Skeletal muscle satellite cell (primary cell): Measurements from ENCODE around the gene PCK1.

Experiments
- H3K27me3 ChIP-seq: 2 replicates; pipeline ENCODE4 v1.7.0; 2013; ENCODE audit warnings: low read length; ENCODE audit not compliant: control insufficient read depth, insufficient read depth
- H3K36me3 ChIP-seq: 2 replicates; pipeline ENCODE4 v1.7.0; 2013; ENCODE audit warnings: mild to moderate bottlenecking, control low read depth, low read length; ENCODE audit not compliant: insufficient read depth
- H3K4me1 ChIP-seq: 2 replicates; pipeline ENCODE4 v1.7.0; 2013; ENCODE audit warnings: low read length; ENCODE audit not compliant: control insufficient read depth, insufficient read depth
- H3K4me2 ChIP-seq: 2 replicates; pipeline ENCODE4 v1.7.0; 2013; ENCODE audit warnings: mild to moderate bottlenecking, low read length
- H3K4me3 ChIP-seq: 2 replicates; pipeline ENCODE4 v1.7.0; 2013; ENCODE audit warnings: low read length
- H3K9ac ChIP-seq: 2 replicates; pipeline ENCODE4 v1.7.0; 2013; ENCODE audit warnings: mild to moderate bottlenecking, low read depth, low read length, moderate library complexity
- H3K9me3 ChIP-seq: replicated peaks from 2 replicates; pipeline ENCODE4 v1.7.0; 2013; ENCODE audit warnings: mild to moderate bottlenecking, control low read depth, low read length

PCK1 gene

DNA sequence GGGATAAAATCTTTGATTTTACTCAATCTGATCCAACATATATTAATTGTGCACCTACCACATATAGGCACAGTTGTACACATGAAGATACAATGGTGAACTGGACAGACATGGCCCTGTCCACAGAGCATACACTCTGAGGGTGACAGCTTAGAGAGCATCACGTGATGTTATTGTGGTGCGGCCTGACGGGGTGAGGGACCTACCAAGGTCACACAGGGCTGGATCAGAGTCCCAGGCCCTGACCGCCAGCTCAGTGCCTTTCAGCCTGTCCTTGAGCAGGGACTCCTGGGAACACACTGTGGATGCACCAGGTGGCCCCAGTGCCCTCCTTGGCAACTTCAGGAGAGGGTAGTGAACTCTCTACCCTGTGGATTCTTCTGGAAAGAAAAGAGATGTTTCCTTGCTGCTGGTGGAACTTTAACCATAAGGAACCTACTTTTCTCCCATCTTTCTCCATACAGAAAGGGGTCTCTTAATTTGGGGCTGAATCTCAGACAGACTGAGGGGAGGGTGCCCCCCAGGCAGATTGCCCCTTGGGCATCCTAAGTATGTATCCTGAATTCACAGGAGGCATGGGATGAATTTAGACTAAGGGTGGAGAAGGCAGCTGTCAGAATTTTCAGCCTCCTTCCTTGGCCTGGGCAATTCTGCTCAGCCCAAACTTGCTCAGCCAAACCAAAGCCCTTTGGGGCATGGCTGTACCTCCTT lies 26.5 kb downstream of the PCK1 start:
- Histone ChIP-seq H3K27me3 (peaks cover 67% of the 10 kb centered on the region), H3K9me3 (no peaks in the 10 kb centered on the region)

DNA sequence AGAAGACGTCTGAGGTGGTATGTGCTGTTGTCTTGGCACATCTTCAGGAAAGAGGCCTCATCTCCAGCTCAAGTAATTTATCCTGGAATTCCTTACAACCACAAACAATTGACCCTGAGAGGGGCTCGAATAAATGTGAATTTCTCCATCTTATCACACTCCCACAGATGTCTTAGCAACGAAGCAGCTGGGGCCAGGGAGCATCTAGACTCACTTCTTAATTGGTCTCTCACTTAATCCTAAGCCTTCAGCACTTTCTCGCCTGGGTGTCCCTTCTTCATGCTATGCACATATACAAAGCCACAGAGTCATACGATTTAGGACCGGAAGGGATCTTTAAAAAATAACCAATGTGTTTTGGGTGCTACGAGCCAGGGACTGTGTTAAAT lies 27.1 kb downstream of the PCK1 start:
- H3K27me3 ChIP-seq: peaks cover 67% of the 10 kb centered on the region
- H3K4me1 ChIP-seq: no peaks in the 10 kb centered on the region
- H3K9me3 ChIP-seq: no peaks in the 10 kb centered on the region
- no peak overlapping the region for H3K4me2 ChIP-seq
- no peak overlapping the region for H3K9ac ChIP-seq
- no peaks in the 10 kb centered on the region for H3K36me3 ChIP-seq
- no peak overlapping the region for H3K4me3 ChIP-seq

More for the DNA sequence above, 26.5 kb downstream of the PCK1 start:
- Histone ChIP-seq H3K4me2 (no peak overlapping the region), H3K4me1 (no peaks in the 10 kb centered on the region), H3K36me3 (no peaks in the 10 kb centered on the region), H3K9ac (no peak overlapping the region), H3K4me3 (no peak overlapping the region)

DNA sequence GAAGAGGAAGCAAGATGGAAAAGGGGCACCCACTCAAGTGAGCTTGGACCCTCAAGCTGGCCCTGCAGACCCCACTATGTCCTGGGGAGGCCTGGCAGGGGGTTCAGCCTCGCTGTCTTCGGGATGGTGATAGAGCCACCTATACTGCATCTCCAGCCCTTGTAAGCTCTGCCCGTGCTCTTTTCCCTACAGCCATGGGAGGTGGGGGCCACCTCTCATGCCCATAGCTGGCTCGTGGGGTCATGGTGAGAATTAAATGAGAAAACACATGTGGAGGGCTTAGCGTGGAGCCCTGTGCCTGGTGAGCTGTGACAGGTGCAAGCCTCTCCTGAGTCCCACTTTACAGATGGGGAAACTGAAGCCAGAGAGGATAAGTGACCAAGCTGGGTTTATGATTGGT lies 27.7 kb downstream of the PCK1 start:
- H3K4me2 ChIP-seq: no peak overlapping the region
- no peaks in the 10 kb centered on the region for H3K4me1 ChIP-seq
- H3K9ac ChIP-seq: no peak overlapping the region
- H3K4me3 ChIP-seq: no peak overlapping the region
- no peaks in the 10 kb centered on the region for H3K36me3 ChIP-seq
- H3K9me3 ChIP-seq: no peaks in the 10 kb centered on the region
- peaks cover 71% of the 10 kb centered on the region for H3K27me3 ChIP-seq

DNA sequence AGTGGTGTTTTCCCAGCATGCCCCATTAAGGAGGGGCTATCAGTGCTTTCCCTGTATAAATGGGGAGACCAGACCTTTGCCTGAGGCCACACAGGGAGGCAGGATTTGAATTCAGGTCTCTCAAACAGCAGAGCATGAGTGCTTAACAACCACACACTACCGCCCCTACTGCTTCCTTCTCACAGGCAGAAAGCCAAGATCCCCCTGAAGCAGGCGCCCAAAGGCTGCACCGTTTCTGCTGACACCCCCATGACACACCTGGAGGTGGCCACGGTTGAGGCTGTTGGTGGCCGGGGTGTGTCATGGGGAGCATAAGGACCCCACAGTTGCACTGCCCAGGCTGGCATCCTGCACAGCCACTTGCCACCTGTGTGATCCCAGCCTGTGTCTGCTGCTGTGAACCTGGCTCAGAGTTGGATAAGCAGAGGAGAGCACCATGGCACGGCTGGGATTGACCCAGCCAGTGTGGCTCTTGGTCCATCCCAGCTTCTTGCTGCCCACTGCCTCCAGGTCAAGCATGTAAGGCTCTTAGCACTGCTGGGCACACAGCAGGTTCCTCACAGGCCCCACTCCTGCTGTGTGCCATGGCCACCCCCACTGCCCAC lies 28.3 kb downstream of the PCK1 start:
- no peaks in the 10 kb centered on the region for H3K36me3 ChIP-seq
- no peak overlapping the region for H3K4me2 ChIP-seq
- H3K4me3 ChIP-seq: no peak overlapping the region
- no peaks in the 10 kb centered on the region for H3K9me3 ChIP-seq
- peaks cover 67% of the 10 kb centered on the region for H3K27me3 ChIP-seq
- H3K9ac ChIP-seq: no peak overlapping the region
- no peaks in the 10 kb centered on the region for H3K4me1 ChIP-seq

DNA sequence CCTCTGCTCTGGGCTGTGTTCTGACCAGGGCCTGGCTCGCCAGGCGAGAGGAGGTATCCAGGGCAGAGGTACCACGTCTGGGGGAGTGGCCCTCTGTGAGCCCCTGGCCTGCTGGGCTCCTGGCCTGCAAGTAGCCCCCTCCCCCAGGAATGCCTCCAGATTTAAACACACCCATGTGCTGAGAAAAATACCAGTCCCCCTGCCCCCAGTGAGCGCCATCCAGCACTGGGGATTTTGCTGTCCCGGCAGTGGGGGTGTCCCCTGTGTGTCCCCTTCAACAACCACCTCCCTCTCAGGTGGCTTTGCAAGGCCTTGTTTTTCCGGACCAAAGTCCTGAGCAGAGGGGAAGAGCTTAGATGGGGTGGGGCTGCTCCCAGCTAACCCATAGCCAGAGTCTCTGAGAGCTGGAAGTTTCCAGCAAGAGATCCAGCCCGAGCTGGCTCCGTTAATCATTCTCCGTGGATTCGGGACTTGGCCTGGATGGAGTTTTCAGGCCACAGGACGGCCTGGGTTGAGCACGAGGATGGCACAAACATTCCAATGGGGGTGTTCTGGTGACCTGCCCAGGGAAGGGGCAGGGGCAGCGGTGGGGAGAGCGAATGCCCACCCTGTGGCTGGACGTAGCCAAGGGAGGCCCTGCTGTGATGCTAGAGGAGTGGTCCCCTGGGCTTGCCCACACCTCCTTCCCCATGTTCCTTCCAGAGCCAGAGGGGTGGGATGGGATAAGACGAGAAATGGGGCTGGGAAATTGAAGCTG lies 29.0 kb downstream of the PCK1 start:
- no peak overlapping the region for H3K4me2 ChIP-seq
- H3K4me3 ChIP-seq: no peak overlapping the region
- no peaks in the 10 kb centered on the region for H3K4me1 ChIP-seq
- H3K9me3 ChIP-seq: no peaks in the 10 kb centered on the region
- H3K27me3 ChIP-seq: peaks cover 60% of the 10 kb centered on the region
- H3K9ac ChIP-seq: no peak overlapping the region
- H3K36me3 ChIP-seq: no peaks in the 10 kb centered on the region

DNA sequence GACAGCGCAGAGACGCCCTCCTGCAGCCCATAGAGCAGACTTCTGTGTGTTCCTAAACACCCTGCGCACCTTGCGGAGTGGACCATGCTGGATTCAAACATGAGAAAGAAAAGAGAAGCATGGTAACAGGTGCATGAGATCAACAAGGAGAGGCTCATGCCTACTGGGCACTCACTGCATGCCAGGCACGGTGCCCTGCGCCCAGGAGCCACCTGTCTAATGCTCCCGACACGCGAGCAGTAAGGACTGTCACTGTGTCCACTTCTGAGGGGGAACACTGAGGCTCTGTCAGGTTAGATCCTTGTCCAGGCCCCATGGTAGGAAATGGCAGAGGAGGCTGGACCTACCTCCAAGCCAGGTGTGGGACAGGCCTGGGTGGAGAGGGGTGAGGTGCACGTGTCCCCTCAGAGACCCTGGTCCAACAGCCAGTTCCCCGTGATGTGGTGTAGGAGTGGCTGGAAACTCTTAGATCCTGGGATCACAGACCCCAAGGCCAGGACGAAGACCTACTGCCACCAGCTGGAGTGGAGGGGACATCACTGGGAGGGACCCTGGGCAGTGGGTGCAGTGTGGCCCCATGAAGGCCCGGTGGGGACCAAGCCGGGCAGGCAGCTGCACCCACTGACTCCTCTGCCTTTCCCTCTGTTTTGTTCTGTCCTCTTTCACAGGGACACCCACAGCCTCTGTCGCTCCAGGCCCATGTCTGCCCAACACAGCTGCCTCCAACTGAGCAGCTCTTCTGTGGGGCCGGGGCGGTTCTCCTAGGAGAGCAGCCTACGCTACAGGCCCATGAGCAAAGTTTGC lies 29.8 kb downstream of the PCK1 start:
- Histone ChIP-seq H3K9ac (no peak overlapping the region), H3K36me3 (no peaks in the 10 kb centered on the region), H3K4me2 (no peak overlapping the region), H3K27me3 (peaks cover 56% of the 10 kb centered on the region), H3K4me1 (no peaks in the 10 kb centered on the region), H3K4me3 (no peak overlapping the region), H3K9me3 (no peaks in the 10 kb centered on the region)

DNA sequence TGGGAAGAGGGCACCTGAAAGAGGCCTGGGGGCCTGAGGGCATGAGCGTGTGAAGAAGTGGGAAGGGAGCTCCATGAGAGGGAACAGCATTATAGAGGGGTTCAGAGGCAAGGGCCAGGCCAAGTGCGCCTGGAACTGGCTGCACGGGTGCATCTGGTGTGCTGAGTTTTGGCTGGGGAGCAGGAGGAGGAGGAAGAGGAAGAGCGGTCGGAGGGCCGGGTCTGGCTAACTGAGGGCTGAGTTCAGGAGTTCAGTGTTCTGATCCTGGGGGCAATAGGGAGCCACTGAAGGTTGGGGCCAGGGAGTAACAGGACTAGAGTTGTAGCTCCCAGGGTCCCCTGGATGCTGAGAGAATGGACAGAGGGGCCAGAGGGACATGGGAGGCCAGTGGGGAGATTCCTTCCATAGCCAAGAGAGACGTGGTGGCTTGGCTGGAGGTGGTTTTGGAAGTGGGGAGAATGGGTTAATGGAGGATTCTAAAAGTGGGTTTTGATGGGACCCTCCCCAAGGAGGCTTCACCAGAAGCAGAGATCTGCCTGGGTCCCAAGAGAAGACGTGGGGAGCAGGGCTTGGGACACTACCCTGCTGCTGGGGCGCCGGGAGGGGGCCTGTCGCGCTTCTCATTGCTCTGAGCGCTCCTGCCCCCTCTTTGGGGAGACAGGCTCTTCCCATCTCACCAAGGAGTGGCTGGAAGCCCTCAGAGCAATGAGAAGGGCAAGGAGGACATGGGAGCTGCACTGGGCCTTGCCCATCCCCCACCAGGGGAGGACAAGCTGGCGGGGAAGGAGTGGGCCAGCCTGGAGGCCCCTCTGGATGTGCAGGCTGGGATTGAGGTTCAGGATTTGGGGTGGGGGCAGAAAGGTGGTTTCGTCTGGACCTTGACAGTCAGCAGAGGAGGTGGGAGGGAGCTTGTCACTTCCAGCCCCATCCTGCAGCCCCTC lies 30.6 kb downstream of the PCK1 start:
- Histone ChIP-seq H3K4me2 (no peak overlapping the region), H3K27me3 (peaks cover 49% of the 10 kb centered on the region), H3K9ac (no peak overlapping the region), H3K9me3 (no peaks in the 10 kb centered on the region), H3K4me1 (no peaks in the 10 kb centered on the region), H3K4me3 (no peak overlapping the region), H3K36me3 (no peaks in the 10 kb centered on the region)

DNA sequence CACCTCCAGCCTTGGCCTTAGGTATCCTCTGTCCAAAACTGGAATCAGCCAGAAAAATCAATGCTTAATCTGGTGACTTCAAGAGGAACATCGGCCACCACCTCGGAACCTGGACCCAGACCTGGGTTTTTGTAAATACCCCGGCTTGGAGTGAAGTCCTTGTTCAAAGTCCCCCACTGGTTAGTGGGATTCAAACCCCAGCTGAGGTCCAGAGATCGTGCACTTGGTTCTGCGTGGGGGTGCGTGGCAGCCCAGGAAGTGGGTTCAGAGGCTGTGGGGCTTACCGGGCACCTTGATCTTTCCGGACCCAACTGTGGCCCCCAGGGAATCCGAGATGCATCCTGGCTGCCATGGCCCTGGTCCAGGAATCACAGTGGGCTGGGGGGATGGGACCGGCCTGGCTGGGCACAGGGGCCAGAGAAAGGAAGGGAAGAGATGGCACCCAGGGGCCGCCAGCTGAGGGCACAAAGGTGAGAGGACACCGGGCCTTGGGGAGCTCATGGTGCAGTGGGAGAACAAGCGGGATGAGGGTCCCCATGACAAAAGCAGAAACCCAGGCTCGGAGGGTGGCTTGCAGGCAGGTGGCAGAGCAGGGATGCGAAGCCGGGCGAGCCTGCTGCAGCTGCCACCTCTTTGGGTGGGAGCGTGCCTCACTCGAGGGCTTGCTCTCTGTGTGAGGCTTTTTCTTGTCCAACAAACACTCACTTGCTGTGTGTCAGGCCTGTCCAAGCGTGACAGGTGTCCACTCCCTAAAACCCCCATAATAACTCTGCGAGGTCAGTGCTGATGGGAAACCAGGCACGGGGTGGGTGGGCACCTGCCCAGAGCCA lies 31.6 kb downstream of the PCK1 start:
- no peak overlapping the region for H3K9ac ChIP-seq
- no peak overlapping the region for H3K4me2 ChIP-seq
- H3K9me3 ChIP-seq: no peaks in the 10 kb centered on the region
- H3K4me1 ChIP-seq: peaks cover 3% of the 10 kb centered on the region
- H3K36me3 ChIP-seq: no peaks in the 10 kb centered on the region
- peaks cover 40% of the 10 kb centered on the region for H3K27me3 ChIP-seq
- H3K4me3 ChIP-seq: no peak overlapping the region

DNA sequence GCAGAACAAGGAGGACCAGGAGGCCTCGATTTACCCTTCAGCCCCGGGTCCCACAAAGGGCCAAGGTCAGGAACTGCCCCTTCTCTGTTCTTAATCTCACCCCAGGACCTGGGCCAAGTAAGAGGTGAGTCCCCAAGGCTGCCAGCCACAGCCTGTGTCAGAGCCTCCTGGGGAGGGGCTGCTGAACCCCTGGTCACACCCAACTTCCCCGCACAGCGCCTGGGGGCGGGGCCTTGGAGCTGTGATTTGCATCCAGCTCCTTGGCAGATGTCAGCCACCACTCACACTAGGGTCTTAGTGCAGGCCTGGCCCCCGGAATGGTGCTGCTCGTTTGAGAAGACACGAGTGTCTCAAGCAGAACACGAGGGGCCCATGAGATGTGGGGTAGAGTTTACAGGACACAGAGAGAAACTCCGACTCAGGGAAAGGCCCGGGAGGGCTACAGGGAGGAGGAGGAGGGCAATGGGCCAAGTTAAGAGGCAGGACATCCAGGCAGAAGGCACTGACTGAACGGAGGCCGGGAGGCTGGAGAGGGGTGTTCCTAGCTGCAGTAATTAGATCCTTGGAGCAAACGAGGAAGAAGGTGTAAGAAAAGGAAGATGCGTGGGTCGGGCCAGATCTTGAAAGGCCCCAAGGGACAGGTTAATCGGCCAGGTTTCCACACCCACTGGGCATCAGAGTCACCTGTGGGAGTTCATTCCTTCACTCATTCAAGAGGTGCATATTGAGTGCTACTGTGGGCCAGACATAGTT lies 32.4 kb downstream of the PCK1 start:
- H3K9ac ChIP-seq: no peak overlapping the region
- no peaks in the 10 kb centered on the region for H3K9me3 ChIP-seq
- no peak overlapping the region for H3K4me2 ChIP-seq
- H3K27me3 ChIP-seq: peaks cover 34% of the 10 kb centered on the region
- peaks cover 3% of the 10 kb centered on the region for H3K4me1 ChIP-seq
- no peak overlapping the region for H3K4me3 ChIP-seq
- no peaks in the 10 kb centered on the region for H3K36me3 ChIP-seq
